ENCODE measurements around the gene BTBD16. TPM values are rescaled to one million over a fixed set of nuclear protein-coding genes. Genes with fewer than 3 reads are reported as not detected.

Gene BTBD16
- total RNA-seq, 1 donor from 2014 or later: not detected

GRCh38 chr10:122299423-122300075 lies 28.5 kb downstream of the BTBD16 start:
- peak in 1 of 2 donors; percentile 85 for DNase-seq (ENCODE audit: extremely low spot score in 2 of 2)
- TF ChIP-seq POLR2A (IDR thresholded peaks at IDR 0.05): no peak
- TF ChIP-seq, protein P1, sequence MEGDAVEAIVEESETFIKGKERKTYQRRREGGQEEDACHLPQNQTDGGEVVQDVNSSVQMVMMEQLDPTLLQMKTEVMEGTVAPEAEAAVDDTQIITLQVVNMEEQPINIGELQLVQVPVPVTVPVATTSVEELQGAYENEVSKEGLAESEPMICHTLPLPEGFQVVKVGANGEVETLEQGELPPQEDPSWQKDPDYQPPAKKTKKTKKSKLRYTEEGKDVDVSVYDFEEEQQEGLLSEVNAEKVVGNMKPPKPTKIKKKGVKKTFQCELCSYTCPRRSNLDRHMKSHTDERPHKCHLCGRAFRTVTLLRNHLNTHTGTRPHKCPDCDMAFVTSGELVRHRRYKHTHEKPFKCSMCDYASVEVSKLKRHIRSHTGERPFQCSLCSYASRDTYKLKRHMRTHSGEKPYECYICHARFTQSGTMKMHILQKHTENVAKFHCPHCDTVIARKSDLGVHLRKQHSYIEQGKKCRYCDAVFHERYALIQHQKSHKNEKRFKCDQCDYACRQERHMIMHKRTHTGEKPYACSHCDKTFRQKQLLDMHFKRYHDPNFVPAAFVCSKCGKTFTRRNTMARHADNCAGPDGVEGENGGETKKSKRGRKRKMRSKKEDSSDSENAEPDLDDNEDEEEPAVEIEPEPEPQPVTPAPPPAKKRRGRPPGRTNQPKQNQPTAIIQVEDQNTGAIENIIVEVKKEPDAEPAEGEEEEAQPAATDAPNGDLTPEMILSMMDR (IDR thresholded peaks at IDR 0.05): no peak
- TF ChIP-seq POLR2AphosphoS5 (IDR thresholded peaks at IDR 0.05; ENCODE audit: insufficient read depth in 1 of 2, low read depth in 1 of 2): no peak

GRCh38 chr10:122301055-122301810 lies 30.1 kb downstream of the BTBD16 start:
- Histone ChIP-seq H3K27me3 (no peaks in the 10 kb centered on the region), H3K36me3 (no peaks in the 10 kb centered on the region), H3K9me3 (no peaks in the 10 kb centered on the region), H3K27ac (no peak overlapping the region), H3K4me3 (no peak overlapping the region), H3K4me1 (no peaks in the 10 kb centered on the region)
- TF ChIP-seq, protein P1 (IDR thresholded peaks at IDR 0.05): no peak
- TF ChIP-seq POLR2AphosphoS5 (IDR thresholded peaks at IDR 0.05; ENCODE audit: insufficient read depth in 1 of 2, low read depth in 1 of 2) (no peak), POLR2A (IDR thresholded peaks at IDR 0.05) (no peak)
- peak; percentile 77 to 83 for DNase-seq (ENCODE audit: extremely low spot score in 2 of 2)
- intact Hi-C loops (cut with DNase I): no loop called here

More at GRCh38 chr10:122299423-122300075, 28.5 kb downstream of the BTBD16 start:
- intact Hi-C loops (cut with DNase I): loop anchor here (5.0 to 10.0 kb wide), 2 partner anchors 138 to 265 kb away; partner anchors contain the start of gene DMBT1
- Histone ChIP-seq H3K9me3 (no peaks in the 10 kb centered on the region), H3K27ac (no peak overlapping the region), H3K4me3 (no peak overlapping the region), H3K27me3 (no peaks in the 10 kb centered on the region), H3K4me1 (no peaks in the 10 kb centered on the region), H3K36me3 (no peaks in the 10 kb centered on the region)

- H3K4me1 ChIP-seq: peaks cover 2% of the 10 kb centered on the region
- H3K27me3 ChIP-seq: no peaks in the 10 kb centered on the region
- no peak for TF ChIP-seq POLR2AphosphoS5 (IDR thresholded peaks at IDR 0.05; ENCODE audit: insufficient read depth in 1 of 2, low read depth in 1 of 2)
- no peaks in the 10 kb centered on the region for H3K36me3 ChIP-seq
- peak; percentile 62 to 90 for DNase-seq (ENCODE audit: extremely low spot score in 2 of 2)
- no peak overlapping the region for H3K4me3 ChIP-seq
- intact Hi-C loops (cut with DNase I): no loop called here
- no peak overlapping the region for H3K27ac ChIP-seq
- H3K9me3 ChIP-seq: no peaks in the 10 kb centered on the region
Measured at GRCh38 chr10:122301811-122302115, 30.7 kb downstream of the BTBD16 start.

DNA sequence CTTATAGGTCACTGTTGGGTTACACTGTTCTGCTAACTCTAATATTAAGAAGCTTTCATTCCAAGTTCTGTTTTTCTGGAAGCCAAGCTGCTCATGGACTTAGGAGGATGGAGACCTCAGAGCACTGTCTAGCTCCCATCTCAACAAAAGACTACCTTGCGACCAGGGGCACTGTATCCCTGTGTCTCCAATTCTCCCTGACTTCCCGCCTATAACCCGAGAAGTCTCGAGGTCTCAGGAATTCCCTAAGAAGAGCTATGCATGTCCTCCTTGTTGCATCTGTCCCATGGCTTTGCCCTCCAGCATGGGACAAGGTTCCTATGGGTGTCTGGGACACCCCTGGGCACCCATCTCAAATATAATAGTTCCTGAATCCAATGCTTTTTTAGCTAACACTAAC lies 31.2 kb downstream of the BTBD16 start:
- H3K36me3 ChIP-seq: no peaks in the 10 kb centered on the region
- intact Hi-C loops (cut with DNase I): no loop called here
- H3K9me3 ChIP-seq: no peaks in the 10 kb centered on the region
- no peaks in the 10 kb centered on the region for H3K27me3 ChIP-seq
- peaks cover 8% of the 10 kb centered on the region for H3K4me1 ChIP-seq
- H3K4me3 ChIP-seq: no peak overlapping the region
- no peak overlapping the region for H3K27ac ChIP-seq
- no peak for TF ChIP-seq POLR2AphosphoS5 (IDR thresholded peaks at IDR 0.05; ENCODE audit: insufficient read depth in 1 of 2, low read depth in 1 of 2)
- TF ChIP-seq POLR2A (IDR thresholded peaks at IDR 0.05): no peak
- TF ChIP-seq, protein P1 (IDR thresholded peaks at IDR 0.05): no peak
- peak in 1 of 2 donors; percentile 52 for DNase-seq (ENCODE audit: extremely low spot score in 2 of 2)

DNA sequence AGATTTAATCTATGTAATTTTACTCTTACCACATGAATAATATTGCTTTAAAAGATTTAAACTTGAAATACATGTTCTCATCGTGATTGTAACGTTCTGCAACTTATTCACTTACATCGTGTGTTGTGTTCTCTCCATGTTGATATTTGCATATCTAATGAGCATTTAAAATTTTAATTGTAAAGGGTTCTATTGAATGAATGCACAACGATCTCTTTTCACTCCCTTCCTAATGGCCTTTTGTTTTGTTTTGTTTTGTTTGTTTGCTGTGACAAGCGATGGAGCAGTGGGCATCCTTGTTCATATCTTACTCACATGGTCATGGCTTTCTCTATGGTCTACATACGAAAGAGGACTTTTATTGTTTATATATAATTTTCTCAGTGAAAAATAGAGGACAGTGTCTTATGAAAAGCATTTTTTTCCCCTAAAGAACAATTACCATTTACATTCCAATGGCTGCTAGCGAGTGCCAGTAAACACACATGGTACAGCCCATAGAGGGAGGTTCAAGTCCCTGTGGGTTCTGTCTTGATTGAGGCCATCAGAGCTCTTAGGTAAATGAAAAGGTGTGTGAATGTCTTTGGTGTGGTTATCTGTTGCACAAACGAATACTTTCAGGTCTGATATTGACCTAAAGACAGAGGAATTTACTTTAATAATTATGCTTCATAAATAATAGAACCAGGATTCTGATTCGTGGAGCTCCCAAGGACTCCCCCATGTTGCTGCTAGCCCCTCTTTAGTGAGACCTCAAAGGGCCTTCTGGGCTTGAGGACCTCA lies 32.4 kb downstream of the BTBD16 start:
- peaks cover 17% of the 10 kb centered on the region for H3K4me1 ChIP-seq
- no peaks in the 10 kb centered on the region for H3K36me3 ChIP-seq
- H3K4me3 ChIP-seq: no peak overlapping the region
- intact Hi-C loops (cut with DNase I): no loop called here
- no peaks in the 10 kb centered on the region for H3K27me3 ChIP-seq
- no peak overlapping the region for H3K27ac ChIP-seq
- TF ChIP-seq, protein P1 (IDR thresholded peaks at IDR 0.05): no peak
- TF ChIP-seq POLR2AphosphoS5 (IDR thresholded peaks at IDR 0.05; ENCODE audit: insufficient read depth in 1 of 2, low read depth in 1 of 2) (no peak), POLR2A (IDR thresholded peaks at IDR 0.05) (no peak)
- DNase-seq (ENCODE audit: extremely low spot score in 2 of 2): no peak
- no peaks in the 10 kb centered on the region for H3K9me3 ChIP-seq
